Measurements from ENCODE around the gene DNAJA4. TPM values are rescaled to one million over a fixed set of nuclear protein-coding genes. Genes with fewer than 3 reads are reported as not detected.
A peak's percentile ranks its signal among the peaks of the same experiment; 100 is the strongest.

Gene DNAJA4
- total and polyA plus RNA-seq, 2 of the 8 experiments (the other 6 are each of a cell fraction or from before 2014, with no cell fraction given) = 3.6 to 6.2 TPM

GRCh38 chr15:78299101-78299930 lies 35.0 kb downstream of the DNAJA4 start, which contains the start of gene SKIC8 (continued):
- TF ChIP-seq ATF3 (IDR thresholded peaks at IDR 0.05; ENCODE audit: insufficient read depth, low read depth, low read length) (peak; percentile 76), CEBPB (IDR thresholded peaks at IDR 0.05; ENCODE audit: low read depth, low read length) (no peak), EZH2 (IDR thresholded peaks at IDR 0.05; ENCODE audit: low read depth, low read length, severe bottlenecking) (no peak), SIX5 (IDR thresholded peaks at IDR 0.05; ENCODE audit: low read depth, low read length) (no peak), ASH2L (IDR thresholded peaks at IDR 0.05; ENCODE audit: low read length) (peak; percentile 72), EGR1 (IDR thresholded peaks at IDR 0.05; ENCODE audit: borderline replicate concordance, low read depth, low read length) (0 out of 2 replicates have a peak, but pooled peaks have one; percentile 31), SIRT6 (IDR thresholded peaks at IDR 0.05; ENCODE audit: low read length) (no peak), POU5F1 (IDR thresholded peaks at IDR 0.05; ENCODE audit: low read depth, low read length) (no peak), MAX (IDR thresholded peaks at IDR 0.05) (peak; percentile 50; the same call in 1 of the 2 replicates), MAFK (IDR thresholded peaks at IDR 0.05; ENCODE audit: low read depth, low read length) (no peak), RBBP5 (IDR thresholded peaks at IDR 0.05; ENCODE audit: borderline replicate concordance, low read depth, low read length) (peak; percentile 47; the same call in 1 of the 2 replicates), EP300 (IDR thresholded peaks at IDR 0.05; ENCODE audit: borderline replicate concordance in 1 of 2, low read depth in 2 of 2, low read length in 2 of 2) (no peak), POLR2AphosphoS5 (IDR thresholded peaks at IDR 0.05; ENCODE audit: low read depth, low read length) (peak; percentile 95), TEAD4 (IDR thresholded peaks at IDR 0.05; ENCODE audit: low read depth, low read length) (no peak), BRCA1 (IDR thresholded peaks at IDR 0.05; ENCODE audit: low read depth, low read length) (no peak), PHF8 (conservative IDR thresholded peaks at IDR 0.05; ENCODE audit: low read depth, low read length) (peak; percentile 91), SAP30 (IDR thresholded peaks at IDR 0.05; ENCODE audit: insufficient read depth, insufficient replicate concordance, low read length) (peak; percentile 96), RNF2 (IDR thresholded peaks at IDR 0.05; ENCODE audit: borderline replicate concordance, low read depth, low read length, missing control alignments, poor library complexity, severe bottlenecking) (no peak), SRF (IDR thresholded peaks at IDR 0.05; ENCODE audit: low read depth, low read length) (no peak), CHD1 (IDR thresholded peaks at IDR 0.05; ENCODE audit: low read depth, low read length) (no peak), TBP (IDR thresholded peaks at IDR 0.05; ENCODE audit: low read depth, low read length) (peak; percentile 87), SP1 (IDR thresholded peaks at IDR 0.05; ENCODE audit: low read depth, low read length) (peak; percentile 86; the same call in 1 of the 2 replicates), ZNF274 (IDR thresholded peaks at IDR 0.05; ENCODE audit: borderline replicate concordance, extremely low read depth, low read length) (no peak), SP2 (IDR thresholded peaks at IDR 0.05; ENCODE audit: low read length) (no peak)
